ENCODE data around the gene ZBTB25.

- TF ChIP-seq, protein P1, sequence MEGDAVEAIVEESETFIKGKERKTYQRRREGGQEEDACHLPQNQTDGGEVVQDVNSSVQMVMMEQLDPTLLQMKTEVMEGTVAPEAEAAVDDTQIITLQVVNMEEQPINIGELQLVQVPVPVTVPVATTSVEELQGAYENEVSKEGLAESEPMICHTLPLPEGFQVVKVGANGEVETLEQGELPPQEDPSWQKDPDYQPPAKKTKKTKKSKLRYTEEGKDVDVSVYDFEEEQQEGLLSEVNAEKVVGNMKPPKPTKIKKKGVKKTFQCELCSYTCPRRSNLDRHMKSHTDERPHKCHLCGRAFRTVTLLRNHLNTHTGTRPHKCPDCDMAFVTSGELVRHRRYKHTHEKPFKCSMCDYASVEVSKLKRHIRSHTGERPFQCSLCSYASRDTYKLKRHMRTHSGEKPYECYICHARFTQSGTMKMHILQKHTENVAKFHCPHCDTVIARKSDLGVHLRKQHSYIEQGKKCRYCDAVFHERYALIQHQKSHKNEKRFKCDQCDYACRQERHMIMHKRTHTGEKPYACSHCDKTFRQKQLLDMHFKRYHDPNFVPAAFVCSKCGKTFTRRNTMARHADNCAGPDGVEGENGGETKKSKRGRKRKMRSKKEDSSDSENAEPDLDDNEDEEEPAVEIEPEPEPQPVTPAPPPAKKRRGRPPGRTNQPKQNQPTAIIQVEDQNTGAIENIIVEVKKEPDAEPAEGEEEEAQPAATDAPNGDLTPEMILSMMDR (IDR thresholded peaks at IDR 0.05): no peak
- TF ChIP-seq EP300 (IDR thresholded peaks at IDR 0.05; ENCODE audit: low read depth): no peak
Measured at GRCh38 chr14:64468451-64468850, 35.2 kb downstream of the ZBTB25 start.

All from transverse colon (tissue), 3 donors.